PFSK-1 (cell line): ENCODE measurements around the gene OR51L1.

Experiments
- FOXP2 ChIP-seq: optimal IDR thresholded peaks from 2 replicates; pipeline ENCODE3; 2011; ENCODE audit warnings: borderline replicate concordance, control low read depth, inconsistent platforms; ENCODE audit not compliant: insufficient read depth; ENCODE audit errors: extremely low read length, extremely low read depth
- POLR2AphosphoS5 ChIP-seq: IDR thresholded peaks from 2 replicates; pipeline ENCODE4 v1.6.1; 2012; ENCODE audit warnings: low read depth, mild to moderate bottlenecking, control low read depth, low read length, moderate library complexity
- REST ChIP-seq, 2 experiments: IDR thresholded peaks; 2 replicates each; pipeline versions ENCODE4 v1.6.1 to v1.8.0; 2011 to 2012; ENCODE audit warnings: low read depth in 2 of 2, low read length in 2 of 2, control low read depth in 1 of 2, inconsistent platforms in 1 of 2, mild to moderate bottlenecking in 1 of 2, moderate library complexity in 1 of 2; ENCODE audit not compliant: insufficient read depth in 1 of 2
- SIN3A ChIP-seq: IDR thresholded peaks from 2 replicates; pipeline ENCODE4 v1.6.1; 2012; ENCODE audit warnings: mild to moderate bottlenecking, low read length, moderate library complexity, borderline replicate concordance; ENCODE audit not compliant: insufficient read depth
- TAF1 ChIP-seq: IDR thresholded peaks from 2 replicates; pipeline ENCODE4 v1.6.1; 2012; ENCODE audit warnings: low read length, control low read depth, borderline replicate concordance; ENCODE audit not compliant: insufficient read depth

Gene OR51L1

GRCh38 chr11:5036669-5037068 lies 42.0 kb downstream of the OR51L1 start:
- TF ChIP-seq SIN3A (no peak), FOXP2 (no peak), POLR2AphosphoS5 (no peak), REST (IDR thresholded peaks at IDR 0.05; ENCODE audit: insufficient read depth in 1 of 2, low read depth in 2 of 2, low read length in 2 of 2) (no peak), TAF1 (no peak)

GRCh38 chr11:5037926-5038325 lies 43.3 kb downstream of the OR51L1 start:
- TF ChIP-seq FOXP2 = no peak
- TF ChIP-seq POLR2AphosphoS5 = no peak
- no peak for TF ChIP-seq TAF1
- no peak for TF ChIP-seq SIN3A
- no peak for TF ChIP-seq REST (IDR thresholded peaks at IDR 0.05; ENCODE audit: insufficient read depth in 1 of 2, low read depth in 2 of 2, low read length in 2 of 2)

GRCh38 chr11:5038341-5038740 lies 43.7 kb downstream of the OR51L1 start:
- TF ChIP-seq SIN3A (no peak), FOXP2 (no peak), REST (IDR thresholded peaks at IDR 0.05; ENCODE audit: insufficient read depth in 1 of 2, low read depth in 2 of 2, low read length in 2 of 2) (no peak), TAF1 (no peak), POLR2AphosphoS5 (no peak)

- no peak for TF ChIP-seq SIN3A
- TF ChIP-seq FOXP2 = no peak
- no peak for TF ChIP-seq REST (IDR thresholded peaks at IDR 0.05; ENCODE audit: insufficient read depth in 1 of 2, low read depth in 2 of 2, low read length in 2 of 2)
- no peak for TF ChIP-seq POLR2AphosphoS5
- no peak for TF ChIP-seq TAF1
Measured at GRCh38 chr11:5040876-5041275, 46.2 kb downstream of the OR51L1 start.

- TF ChIP-seq REST (IDR thresholded peaks at IDR 0.05; ENCODE audit: insufficient read depth in 1 of 2, low read depth in 2 of 2, low read length in 2 of 2) = no peak
- TF ChIP-seq SIN3A = no peak
- no peak for TF ChIP-seq POLR2AphosphoS5
- TF ChIP-seq FOXP2 = no peak
- no peak for TF ChIP-seq TAF1
Measured at GRCh38 chr11:5042091-5042490, 47.4 kb downstream of the OR51L1 start.
